Stimulated activated CD4-positive, alpha-beta T cell treated with anti-CD3 and anti-CD28 coated beads, Interleukin-12 subunit alpha, Interleukin-12 subunit beta, amount 100 ng/mL, for 4 hours (primary cell): ENCODE data around the gene CPLANE1.
"Not testable (repeated sequence)": the region's sequence is repeated elsewhere in the genome, so short reads cannot be mapped to it uniquely, and the experiment has no call there.

ENCODE experiments used
- DNase-seq: peaks from one replicate; pipeline ENCODE4 v3.0.0-alpha.2; 2020

Gene CPLANE1

GRCh38 chr5:37248970-37249814, at the start of gene CPLANE1:
CPLANE1 (minus strand) TSS chr5:37249376; CDS start chr5:37247698, 1,678 bp downstream.
- DNase-seq = peak; percentile 58

- not testable (repeated sequence) for DNase-seq
Observed at GRCh38 chr5:37296313-37296712, 47.1 kb upstream of the CPLANE1 start.

DNA sequence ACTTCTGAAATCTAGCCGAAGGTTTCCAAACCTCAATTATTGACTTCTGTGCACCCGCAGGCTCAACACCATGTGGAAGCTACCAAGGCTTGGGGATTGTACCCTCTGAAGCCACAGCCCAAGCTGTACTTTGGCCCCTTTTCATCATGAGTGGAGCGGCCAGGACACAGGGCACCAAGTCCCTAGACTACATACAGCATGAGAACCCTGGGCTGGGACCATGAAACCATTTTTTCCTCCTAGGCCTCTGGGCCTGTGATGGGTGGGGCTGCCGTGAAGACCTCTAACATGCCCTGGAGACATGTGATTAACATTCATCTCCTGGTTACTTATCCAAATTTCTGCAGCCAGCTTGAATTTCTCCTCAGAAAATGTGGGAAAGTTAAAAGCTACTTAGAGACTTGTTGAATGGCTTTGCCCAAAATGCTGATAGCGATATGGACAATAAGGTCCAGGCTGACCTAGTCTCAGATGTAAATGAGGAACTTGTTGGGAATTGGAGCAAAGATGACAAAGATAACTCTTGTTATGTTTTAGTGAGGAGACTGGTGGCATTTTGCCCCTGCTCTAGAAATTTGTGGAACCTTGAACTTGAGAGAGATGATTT, 34.1 kb upstream of the CPLANE1 start:
- no peak for DNase-seq

GRCh38 chr5:37275511-37275910, 26.3 kb upstream of the CPLANE1 start:
- DNase-seq = no peak

GRCh38 chr5:37272511-37272910, 23.3 kb upstream of the CPLANE1 start:
- no peak for DNase-seq

DNA sequence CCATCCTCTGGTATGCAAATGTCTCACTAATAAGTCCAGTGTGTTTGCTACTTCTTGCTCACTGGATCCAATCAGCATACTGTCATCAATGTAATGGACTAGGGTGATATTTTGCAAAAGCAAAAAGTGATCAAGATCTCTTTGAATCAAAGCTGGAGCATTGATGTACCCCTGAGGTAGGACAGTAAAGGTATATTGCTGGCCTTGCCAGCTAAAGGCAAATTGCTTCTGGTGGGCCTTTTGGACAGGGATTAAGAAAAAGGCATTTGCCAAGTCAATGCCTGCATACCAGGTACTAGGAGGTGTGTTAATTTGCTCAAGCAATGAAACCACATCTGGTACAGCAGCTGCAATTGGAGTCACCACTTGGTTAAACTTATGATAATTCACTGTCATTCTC, 18.9 kb upstream of the CPLANE1 start:
- DNase-seq = not testable (repeated sequence)

DNA sequence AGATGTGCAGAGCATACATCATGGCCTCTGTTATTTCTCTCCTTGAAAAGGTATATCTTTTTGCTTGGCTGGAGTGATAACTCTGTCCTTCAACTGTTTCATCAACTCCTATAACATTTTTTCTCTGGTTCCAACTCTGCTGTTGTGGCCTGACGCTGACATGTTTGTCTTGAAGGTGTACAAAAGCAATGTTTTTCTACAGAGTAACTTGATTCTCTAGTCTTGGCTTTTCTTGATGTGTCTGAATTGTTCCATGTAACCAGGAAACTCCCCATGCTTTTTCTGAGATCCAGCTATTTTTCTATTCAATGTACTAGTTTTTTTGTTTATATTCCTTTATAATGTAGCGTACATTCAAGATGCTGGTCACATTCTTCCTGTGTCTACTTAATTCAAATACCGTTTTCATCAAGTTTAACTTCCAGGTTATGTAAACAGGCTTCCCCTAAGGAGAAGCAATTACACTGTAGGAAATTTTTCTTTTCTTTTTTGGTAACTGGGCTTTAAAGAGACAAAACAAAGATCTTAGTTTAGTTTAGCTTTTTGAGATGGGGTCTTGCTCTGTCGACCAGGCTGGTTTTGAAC, 6.7 kb upstream of the CPLANE1 start:
- DNase-seq = no peak

DNA sequence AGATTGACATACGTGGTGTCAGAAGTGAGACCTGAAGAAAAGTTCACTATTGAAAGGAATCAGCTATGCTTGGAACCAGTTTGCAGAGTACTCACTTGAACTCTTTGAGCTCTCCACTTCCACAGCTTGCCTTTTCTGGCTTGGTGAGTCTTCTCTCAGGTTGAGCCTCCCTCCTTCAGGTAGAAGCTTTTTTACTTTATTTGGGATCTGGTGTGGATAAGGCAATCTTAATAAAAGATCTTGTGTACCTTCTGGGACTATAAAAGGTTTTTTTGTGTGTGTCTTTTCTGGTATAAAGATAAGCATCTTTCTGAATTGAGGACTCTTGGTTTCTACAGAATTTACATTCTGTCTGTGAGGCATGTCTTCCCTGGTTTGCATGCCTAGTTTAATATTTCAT, 5.4 kb upstream of the CPLANE1 start:
- DNase-seq = no peak

- no peak for DNase-seq
Observed at GRCh38 chr5:37251665-37252064, 2.5 kb upstream of the CPLANE1 start.

DNA sequence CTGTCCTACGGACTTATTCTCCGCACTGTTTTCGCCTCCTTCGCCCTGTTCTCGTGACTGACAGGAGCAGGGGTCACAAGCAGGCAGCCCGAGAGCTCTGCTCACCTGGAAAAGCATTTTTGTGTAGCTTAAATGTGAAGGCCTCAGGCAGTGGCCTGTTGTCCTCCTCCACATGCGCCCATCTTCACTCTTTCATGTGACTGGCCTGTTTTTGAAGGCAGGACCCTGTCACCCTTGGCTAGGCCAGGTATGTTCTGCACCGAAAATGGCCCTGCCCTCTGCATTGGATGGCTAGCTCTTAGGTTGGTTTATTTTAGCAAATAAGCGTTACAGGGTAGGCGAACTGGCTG, 614 bp upstream of the CPLANE1 start:
- DNase-seq = no peak

- no peak for DNase-seq
Observed at GRCh38 chr5:37248421-37248969, 681 bp downstream of the CPLANE1 start.

- no peak for DNase-seq
Observed at GRCh38 chr5:37247496-37247895, 1.7 kb downstream of the CPLANE1 start.

DNA sequence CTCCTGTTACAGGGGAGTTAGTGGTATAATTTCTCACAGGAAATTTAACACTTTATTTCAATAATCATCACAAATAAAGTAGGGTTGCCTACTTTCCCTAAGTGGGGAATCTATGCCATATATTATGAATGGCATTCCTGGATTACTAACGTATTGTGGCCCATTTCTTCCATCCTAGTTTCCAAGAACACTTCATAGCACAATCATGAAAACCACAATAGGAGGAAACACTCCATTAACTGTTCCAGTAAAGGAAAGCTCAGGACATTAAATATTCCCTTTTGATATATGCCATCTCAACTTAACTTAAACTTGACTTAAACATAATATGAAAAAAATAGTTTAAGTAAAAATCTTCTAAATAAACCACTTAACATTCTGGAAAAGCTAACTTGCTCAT, 2.1 kb downstream of the CPLANE1 start:
- no peak for DNase-seq

DNA sequence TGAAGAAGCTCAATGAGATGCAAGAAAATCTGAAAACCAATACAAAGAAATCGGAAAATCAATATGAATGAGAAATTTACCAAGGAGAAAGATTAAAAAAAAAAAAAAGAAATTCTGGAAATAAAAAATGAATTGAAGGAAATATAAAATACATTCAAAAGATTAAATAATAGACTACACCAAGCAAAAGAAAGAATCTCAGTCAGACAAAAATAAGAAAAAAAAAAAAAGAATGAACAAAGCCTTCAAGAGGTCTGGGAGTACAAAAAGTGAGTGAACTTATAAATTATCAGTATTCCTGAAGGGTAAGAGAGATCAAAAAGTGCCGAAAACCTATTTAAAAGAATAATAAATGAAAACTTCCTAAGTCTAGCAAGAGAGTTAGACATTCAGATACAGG, 14.9 kb downstream of the CPLANE1 start:
- DNase-seq = no peak

- no peak for DNase-seq
Observed at GRCh38 chr5:37226377-37226776, 22.8 kb downstream of the CPLANE1 start.

GRCh38 chr5:37222181-37222580, 27.0 kb downstream of the CPLANE1 start:
- DNase-seq = no peak

DNA sequence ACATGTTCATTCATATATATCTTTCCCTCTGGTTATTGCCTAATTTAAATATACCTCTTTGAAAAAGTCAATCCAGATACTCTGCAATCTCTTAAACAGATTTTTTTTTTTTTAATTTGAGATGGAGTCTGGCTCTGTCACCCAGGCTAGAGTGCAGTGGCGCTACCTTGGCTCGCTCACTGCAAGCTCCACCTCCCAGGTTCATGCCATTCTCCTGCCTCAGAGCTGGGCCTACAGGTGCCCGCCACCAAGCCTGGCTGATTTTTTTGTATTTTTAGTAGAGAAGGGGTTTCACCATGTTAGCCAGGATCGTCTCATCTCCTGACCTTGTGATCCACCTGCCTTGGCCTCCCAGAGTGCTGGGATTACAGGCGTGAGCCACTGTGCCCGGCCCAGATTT, 28.8 kb downstream of the CPLANE1 start:
- DNase-seq = not testable (repeated sequence)

DNA sequence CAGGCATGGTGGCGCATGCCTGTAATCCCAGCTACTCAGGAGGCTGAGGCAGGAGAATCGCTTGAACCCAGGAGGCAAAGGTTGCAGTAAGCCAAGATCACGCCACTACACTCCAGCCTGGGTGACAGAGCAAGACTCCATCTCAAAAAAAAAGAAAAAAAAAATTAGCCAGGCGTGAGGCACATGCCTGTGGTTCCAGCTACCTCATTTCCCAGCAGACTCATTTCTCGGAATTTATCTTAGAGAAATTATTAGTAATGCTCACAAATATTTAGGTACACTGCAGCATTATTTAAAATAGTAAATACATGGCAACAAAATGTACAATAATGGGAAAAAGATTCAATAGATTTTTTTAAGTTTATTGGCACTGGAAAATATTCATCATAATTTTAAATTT, 29.8 kb downstream of the CPLANE1 start:
- not testable (repeated sequence) for DNase-seq

DNA sequence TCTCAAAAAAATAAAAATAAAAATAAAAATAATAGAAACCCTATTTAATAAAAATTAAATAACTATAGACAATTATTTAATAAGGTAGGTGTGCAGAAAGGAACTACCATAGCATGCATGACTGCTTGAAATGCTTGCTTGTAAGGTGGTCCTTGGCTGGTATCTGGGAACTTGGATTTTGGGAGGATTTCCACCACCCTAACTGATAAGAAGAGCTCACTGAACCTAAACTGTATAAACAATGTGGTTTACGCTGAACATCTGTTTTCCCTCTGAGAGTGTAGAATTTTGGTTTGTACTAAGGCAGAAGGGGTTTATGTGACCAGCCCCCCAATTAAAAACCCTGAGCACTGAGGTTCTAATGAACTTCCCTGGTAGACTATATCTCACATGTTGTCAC, 31.2 kb downstream of the CPLANE1 start:
- DNase-seq = no peak

- no peak for DNase-seq
Observed at GRCh38 chr5:37214550-37214949, 34.6 kb downstream of the CPLANE1 start.

DNA sequence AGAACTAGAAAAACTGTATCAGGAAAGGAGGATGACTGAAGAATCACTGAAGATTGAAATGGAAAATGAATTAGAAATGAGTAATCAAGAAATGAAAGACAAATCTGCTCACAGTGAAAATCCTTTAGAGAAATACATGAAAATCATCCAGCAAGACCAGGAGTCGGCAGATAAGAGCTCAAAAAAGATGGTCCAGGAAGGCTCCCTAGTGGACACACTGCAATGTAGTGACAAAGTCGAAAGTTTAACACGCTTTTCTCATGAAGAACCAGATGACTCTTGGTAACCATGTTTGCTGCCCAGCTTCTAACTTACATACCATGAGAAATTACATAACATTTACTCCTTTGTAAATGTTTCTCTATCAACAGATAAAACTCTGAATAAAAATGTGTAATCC, 37.1 kb downstream of the CPLANE1 start:
- DNase-seq = no peak

GRCh38 chr5:37211661-37212060, 37.5 kb downstream of the CPLANE1 start:
- no peak for DNase-seq

- no peak for DNase-seq
Observed at GRCh38 chr5:37208883-37209797, 40.0 kb downstream of the CPLANE1 start.
